ENCODE measurements around the gene KCNJ12. TPM values are rescaled to one million over a fixed set of nuclear protein-coding genes. Genes with fewer than 3 reads are reported as not detected.
"Not testable (repeated sequence)": the region's sequence is repeated elsewhere in the genome, so short reads cannot be mapped to it uniquely, and the experiment has no call there.

The KCNJ12 gene
- total and polyA plus RNA-seq, 2 of the 4 experiments (the other 2 are of a cell fraction): under 0.01 to 0.10 TPM

DNA sequence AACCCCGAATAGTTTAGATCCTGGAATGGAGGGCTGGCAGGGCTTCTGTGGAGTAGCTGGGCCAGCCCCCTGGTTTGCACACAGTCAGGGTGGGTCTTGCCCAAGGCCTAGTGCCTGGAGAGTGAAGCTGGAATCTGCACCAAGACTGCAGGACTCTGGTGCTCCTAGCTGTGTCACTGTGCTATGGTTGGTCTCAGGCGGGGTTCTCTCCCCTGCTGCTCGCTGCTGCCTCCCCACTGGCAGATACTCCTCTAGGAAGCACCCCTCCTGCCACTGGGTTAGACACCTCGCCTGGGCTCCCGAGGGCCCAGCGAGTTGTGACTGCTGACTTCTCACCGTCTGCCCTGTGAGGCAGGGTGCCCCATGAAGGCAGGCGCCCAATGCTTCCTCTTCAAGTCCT lies 27.9 kb downstream of the KCNJ12 start:
- H4K91ac ChIP-seq (ENCODE audit: insufficient read depth, low read depth, low read length); H2AK5ac ChIP-seq (ENCODE audit: low read depth, low read length); H2AK9ac ChIP-seq (replicated peaks; ENCODE audit: low read depth, low read length, poor library complexity); ATAC-seq (ENCODE audit: low read depth); CTCF ChIA-PET; dilution Hi-C loops (cut with HindIII; ENCODE audit: low sequenced_read_pairs, unreplicated experiment); H3K36me3 ChIP-seq (ENCODE audit: control insufficient read depth, insufficient read depth, low read length); H4K5ac ChIP-seq (ENCODE audit: low read depth, low read length); H3K18ac ChIP-seq (ENCODE audit: low read depth, low read length); H3K23ac ChIP-seq (ENCODE audit: low read depth, low read length); H3K9me3 ChIP-seq (ENCODE audit: control insufficient read depth, insufficient read depth, low read length); H2BK120ac ChIP-seq (ENCODE audit: low read depth, low read length); H2BK15ac ChIP-seq (ENCODE audit: low read depth, low read length); H2BK20ac ChIP-seq (ENCODE audit: low read depth, low read length); H3K27me3 ChIP-seq (ENCODE audit: control insufficient read depth, insufficient read depth, low read length); H3K56ac ChIP-seq (ENCODE audit: extremely low read depth, insufficient read depth, low read length); H4K8ac ChIP-seq (ENCODE audit: low read depth in 2 of 2, low read length in 2 of 2); H3K4me1 ChIP-seq (ENCODE audit: control insufficient read depth, insufficient read depth, low read length); H4K20me1 ChIP-seq (ENCODE audit: insufficient read depth, low read length); intact Hi-C loops (cut with micrococcal nuclease); H3K9ac ChIP-seq (ENCODE audit: low read depth, low read length); H3K4ac ChIP-seq (ENCODE audit: low read depth, low read length); H2AFZ ChIP-seq (replicated peaks; ENCODE audit: low read length, poor library complexity); H3K4me2 ChIP-seq (ENCODE audit: low read depth, low read length); H3K14ac ChIP-seq (replicated peaks; ENCODE audit: low read depth, low read length); H3K27ac ChIP-seq (ENCODE audit: insufficient read depth, low read length); H3K9me1 ChIP-seq (ENCODE audit: insufficient read depth, low read length); H2BK5ac ChIP-seq (ENCODE audit: low read depth, low read length, poor library complexity, severe bottlenecking); H3K4me3 ChIP-seq (ENCODE audit: insufficient read depth, low read depth, low read length); BruUV-seq (replicated peaks); DNase-seq; H3K79me1 ChIP-seq (ENCODE audit: low read depth in 1 of 2, low read length in 2 of 2); in situ Hi-C loops (cut with MboI; ENCODE audit: low sequenced_read_pairs); POLR2A ChIA-PET (ENCODE audit: unreplicated experiment): not testable (repeated sequence)
- no CpG with 5 or more reads among the region's 8 CpGs for WGBS, 2 experiments (ENCODE audit: extremely low coverage in 2 of 2, insufficient read length in 1 of 2)

DNA sequence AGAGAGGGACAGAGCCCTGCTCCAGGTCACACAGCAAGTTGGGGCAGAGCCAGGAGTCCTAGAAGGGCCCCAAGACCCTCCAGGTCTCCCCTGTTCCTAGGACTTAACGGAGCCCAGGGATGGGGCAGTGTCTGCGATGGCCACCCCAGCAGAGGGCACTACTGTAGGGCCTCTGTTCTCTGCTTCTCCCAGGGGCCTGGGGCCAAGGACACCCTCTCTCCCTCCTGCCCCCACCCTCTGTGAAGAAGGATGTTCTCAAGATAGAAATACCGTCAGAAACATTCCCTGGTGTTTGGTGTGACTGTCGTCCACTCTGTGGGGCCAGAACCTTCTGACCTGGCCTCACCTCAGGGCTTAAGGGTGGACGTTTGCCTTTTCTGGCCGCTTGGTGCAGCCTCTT lies 28.4 kb downstream of the KCNJ12 start:
- H3K9me3 ChIP-seq (ENCODE audit: control insufficient read depth, insufficient read depth, low read length); H3K56ac ChIP-seq (ENCODE audit: extremely low read depth, insufficient read depth, low read length); H2BK15ac ChIP-seq (ENCODE audit: low read depth, low read length); H3K9ac ChIP-seq (ENCODE audit: low read depth, low read length); DNase-seq; H3K4me1 ChIP-seq (ENCODE audit: control insufficient read depth, insufficient read depth, low read length); H2AK9ac ChIP-seq (replicated peaks; ENCODE audit: low read depth, low read length, poor library complexity); H3K4me3 ChIP-seq (ENCODE audit: insufficient read depth, low read depth, low read length); H3K79me1 ChIP-seq (ENCODE audit: low read depth in 1 of 2, low read length in 2 of 2); H4K5ac ChIP-seq (ENCODE audit: low read depth, low read length); in situ Hi-C loops (cut with MboI; ENCODE audit: low sequenced_read_pairs); H4K91ac ChIP-seq (ENCODE audit: insufficient read depth, low read depth, low read length); dilution Hi-C loops (cut with HindIII; ENCODE audit: low sequenced_read_pairs, unreplicated experiment); H3K27ac ChIP-seq (ENCODE audit: insufficient read depth, low read length); H3K18ac ChIP-seq (ENCODE audit: low read depth, low read length); H2AK5ac ChIP-seq (ENCODE audit: low read depth, low read length); H2BK20ac ChIP-seq (ENCODE audit: low read depth, low read length); H3K27me3 ChIP-seq (ENCODE audit: control insufficient read depth, insufficient read depth, low read length); H4K20me1 ChIP-seq (ENCODE audit: insufficient read depth, low read length); H3K4ac ChIP-seq (ENCODE audit: low read depth, low read length); H3K23ac ChIP-seq (ENCODE audit: low read depth, low read length); POLR2A ChIA-PET (ENCODE audit: unreplicated experiment); ATAC-seq (ENCODE audit: low read depth); H4K8ac ChIP-seq (ENCODE audit: low read depth in 2 of 2, low read length in 2 of 2); H3K14ac ChIP-seq (replicated peaks; ENCODE audit: low read depth, low read length); H2BK120ac ChIP-seq (ENCODE audit: low read depth, low read length); H3K36me3 ChIP-seq (ENCODE audit: control insufficient read depth, insufficient read depth, low read length); intact Hi-C loops (cut with micrococcal nuclease); H3K9me1 ChIP-seq (ENCODE audit: insufficient read depth, low read length); H3K4me2 ChIP-seq (ENCODE audit: low read depth, low read length); H2BK5ac ChIP-seq (ENCODE audit: low read depth, low read length, poor library complexity, severe bottlenecking); H2AFZ ChIP-seq (replicated peaks; ENCODE audit: low read length, poor library complexity); CTCF ChIA-PET; BruUV-seq (replicated peaks): not testable (repeated sequence)
- 92% methylated on average over 2 of the region's 6 CpGs; no CpG with 5 or more reads in 1 of the 2 experiments for WGBS, 2 experiments (ENCODE audit: extremely low coverage in 2 of 2, insufficient read length in 1 of 2)
